Measurements from ENCODE around the gene ARMCX5.

- TF ChIP-seq POLR2A (IDR thresholded peaks at IDR 0.05), result no peak
- TF ChIP-seq, protein P1, sequence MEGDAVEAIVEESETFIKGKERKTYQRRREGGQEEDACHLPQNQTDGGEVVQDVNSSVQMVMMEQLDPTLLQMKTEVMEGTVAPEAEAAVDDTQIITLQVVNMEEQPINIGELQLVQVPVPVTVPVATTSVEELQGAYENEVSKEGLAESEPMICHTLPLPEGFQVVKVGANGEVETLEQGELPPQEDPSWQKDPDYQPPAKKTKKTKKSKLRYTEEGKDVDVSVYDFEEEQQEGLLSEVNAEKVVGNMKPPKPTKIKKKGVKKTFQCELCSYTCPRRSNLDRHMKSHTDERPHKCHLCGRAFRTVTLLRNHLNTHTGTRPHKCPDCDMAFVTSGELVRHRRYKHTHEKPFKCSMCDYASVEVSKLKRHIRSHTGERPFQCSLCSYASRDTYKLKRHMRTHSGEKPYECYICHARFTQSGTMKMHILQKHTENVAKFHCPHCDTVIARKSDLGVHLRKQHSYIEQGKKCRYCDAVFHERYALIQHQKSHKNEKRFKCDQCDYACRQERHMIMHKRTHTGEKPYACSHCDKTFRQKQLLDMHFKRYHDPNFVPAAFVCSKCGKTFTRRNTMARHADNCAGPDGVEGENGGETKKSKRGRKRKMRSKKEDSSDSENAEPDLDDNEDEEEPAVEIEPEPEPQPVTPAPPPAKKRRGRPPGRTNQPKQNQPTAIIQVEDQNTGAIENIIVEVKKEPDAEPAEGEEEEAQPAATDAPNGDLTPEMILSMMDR (IDR thresholded peaks at IDR 0.05), result no peak
Observed at GRCh38 chrX:102606115-102606514, 6.8 kb downstream of the ARMCX5 start.

All from suprapubic skin (tissue), 3 donors.